NB4 (cell line): Measurements from ENCODE around the gene MESP2.
A peak's percentile ranks its signal among the peaks of the same experiment; 100 is the strongest.

ENCODE experiments used
- DNase-seq: peaks from one replicate; pipeline ENCODE4 v3.0.0; 2010; ENCODE audit warnings: low read depth
- H3K4me3 ChIP-seq: one replicate; pipeline ENCODE4 v1.5.1; 2011; ENCODE audit warnings: mild to moderate bottlenecking, low read depth, low read length, moderate library complexity
- CTCF ChIP-seq: IDR thresholded peaks from one replicate; pipeline ENCODE4 v1.5.1; 2012; ENCODE audit warnings: low read depth, low read length
- MAX ChIP-seq: IDR thresholded peaks from 2 replicates; pipeline ENCODE4 v1.6.1; 2011; ENCODE audit warnings: low read depth, low read length
- MYC ChIP-seq: IDR thresholded peaks from 2 replicates; pipeline ENCODE4 v1.6.1; 2011; ENCODE audit warnings: low read depth, low read length
- POLR2A ChIP-seq: IDR thresholded peaks from 2 replicates; pipeline ENCODE4 v1.6.1; 2011; ENCODE audit warnings: mild to moderate bottlenecking; ENCODE audit not compliant: insufficient read length; ENCODE audit errors: extremely low read depth

MESP2 gene

GRCh38 chr15:89749054-89749453 is 27.1 kb upstream of the MESP2 start:
- H3K4me3 ChIP-seq = no peak overlapping the region
- no peak for DNase-seq
- TF ChIP-seq MYC (no peak), POLR2A (no peak), CTCF (no peak), MAX (no peak)

- no peak for DNase-seq
- no peak overlapping the region for H3K4me3 ChIP-seq
- TF ChIP-seq CTCF = no peak
Observed at GRCh38 chr15:89749526-89749925, 26.6 kb upstream of the MESP2 start.

GRCh38 chr15:89749951-89750559 is 26.1 kb upstream of the MESP2 start:
- peak; percentile 25 for DNase-seq
- H3K4me3 ChIP-seq = peak overlapping the region; percentile 32
- TF ChIP-seq MAX (no peak), CTCF (no peak), POLR2A (no peak), MYC (no peak)

- TF ChIP-seq MYC (peak; percentile 53; the same call in 1 of the 2 replicates), CTCF (peak; percentile 65), MAX (peak; percentile 81), POLR2A (peak; percentile 81)
- peak; percentile 94 for DNase-seq
- H3K4me3 ChIP-seq = peak within 1 kb of the TSS; percentile 32
Observed at GRCh38 chr15:89750560-89751542, 25.3 kb upstream of the MESP2 start, which contains the start of gene MESP1. MESP1 (minus strand) TSS chr15:89751249; CDS start chr15:89751231, 18 bp downstream.

- TF ChIP-seq MAX (no peak), POLR2A (no peak), CTCF (no peak), MYC (no peak)
- H3K4me3 ChIP-seq = no peak overlapping the region
- no peak for DNase-seq
Observed at GRCh38 chr15:89751748-89752147, 24.4 kb upstream of the MESP2 start.
